Panc1 (cell line): ENCODE results near the gene E2F1. TPM values are rescaled to one million over a fixed set of nuclear protein-coding genes. Genes with fewer than 3 reads are reported as not detected.
"Not testable (repeated sequence)": the region's sequence is repeated elsewhere in the genome, so short reads cannot be mapped to it uniquely, and the experiment has no call there.

ENCODE experiments used
- ATAC-seq: fragments of 200-7000 bp; cut with Tn5 transposase; 2 replicates; pipeline ENCODE4 v1.9.1; 2020; ENCODE audit warnings: mild to moderate bottlenecking, moderate library complexity
- BruUV-seq: library from RNA; stranded (reverse); fragments of 400-500 nt; replicated peaks from 2 replicates; lab custom pipeline; 2021; lab: Mats Ljungman, UMichigan
- CTCF ChIA-PET: fragments of 300-600 bp; sonication (Branson Sonifier 250); formaldehyde crosslinking; loops from one replicate; lab custom pipeline; 2022; ENCODE audit warnings: antibody characterized with exemption; lab: Charles Lee
- POLR2A ChIA-PET: fragments of 300-600 bp; sonication (Branson Sonifier 250); formaldehyde crosslinking; loops from one replicate; lab custom pipeline; 2022; ENCODE audit warnings: antibody characterized with exemption; lab: Charles Lee
- DNase-seq: peaks from one replicate; pipeline ENCODE4 v3.0.0-alpha.2; 2010; ENCODE audit warnings: low read depth, low spot score
- H3K27ac ChIP-seq: 2 replicates; pipeline ENCODE4 v1.5.1; 2011; ENCODE audit warnings: mild to moderate bottlenecking, low read length, inconsistent platforms
- H3K27me3 ChIP-seq: fragments of 200-500 bp; sonication (Bioruptor generic); 2 replicates; pipeline ENCODE4 v1.6.0; 2014; ENCODE audit warnings: low read length, inconsistent platforms; ENCODE audit not compliant: control insufficient read depth, insufficient read depth
- H3K36me3 ChIP-seq: fragments of 200-500 bp; sonication (Bioruptor generic); 2 replicates; pipeline ENCODE4 v1.5.1; 2014; ENCODE audit warnings: inconsistent platforms, mild to moderate bottlenecking, low read length, moderate library complexity; ENCODE audit not compliant: control insufficient read depth, insufficient read depth
- H3K4me1 ChIP-seq: 2 replicates; pipeline ENCODE4 v1.5.1; 2011; ENCODE audit warnings: inconsistent platforms, mild to moderate bottlenecking, low read length, moderate library complexity; ENCODE audit not compliant: control insufficient read depth, insufficient read depth
- H3K4me3 ChIP-seq, 2 experiments: 2 replicates each; pipeline ENCODE4 v1.5.1; 2011 to 2012; ENCODE audit warnings: low read depth in 2 of 2, low read length in 2 of 2, mild to moderate bottlenecking in 2 of 2, inconsistent platforms in 1 of 2, moderate library complexity in 1 of 2
- H3K9me3 ChIP-seq: fragments of 200-500 bp; sonication (Bioruptor generic); 2 replicates; pipeline ENCODE4 v1.5.1; 2014; ENCODE audit warnings: low read depth, mild to moderate bottlenecking, inconsistent platforms, low read length, moderate library complexity; ENCODE audit not compliant: control insufficient read depth, insufficient read depth
- POLR2AphosphoS5 ChIP-seq: IDR thresholded peaks from 2 replicates; pipeline ENCODE4 v1.6.1; 2012; ENCODE audit warnings: mild to moderate bottlenecking, low read depth, low read length, moderate library complexity
- SIN3A ChIP-seq: IDR thresholded peaks from 2 replicates; pipeline ENCODE4 v1.6.1; 2012; ENCODE audit warnings: low read depth, mild to moderate bottlenecking, low read length, moderate library complexity, borderline replicate concordance; ENCODE audit not compliant: insufficient read depth
- TCF7L2 ChIP-seq: IDR thresholded peaks from 2 replicates; pipeline ENCODE4 v1.6.1; 2011; ENCODE audit warnings: mild to moderate bottlenecking, low read depth, low read length, inconsistent platforms
- in situ Hi-C: cut with HindIII; loops from 2 replicates; pipeline ENCODE4 v1.10.0; 2016; ENCODE audit warnings: low sequenced_read_pairs, low pct_unique_long_range_greater_than_20kb
- intact Hi-C: fragments of 100-400 bp; cut with micrococcal nuclease; formaldehyde crosslinking; loops from one replicate; pipeline ENCODE4 v1.10.0; 2022; ENCODE audit not compliant: unreplicated experiment
- total RNA-seq: library from RNA; stranded (reverse); gene quantifications from one replicate; pipeline ENCODE4 v1.2.1, GENCODE V29; 2021; ENCODE audit not compliant: unreplicated experiment
- TF ChIP-seq, protein P1 (sequence below), 2 experiments: IDR thresholded peaks; 2 replicates each; pipeline ENCODE4 v1.6.1; 2011 to 2012; ENCODE audit warnings: low read depth in 2 of 2, control low read depth in 1 of 2, low read length in 1 of 2, mild to moderate bottlenecking in 1 of 2, moderate library complexity in 1 of 2; ENCODE audit not compliant: insufficient read depth in 1 of 2
- TF ChIP-seq, protein P2 (sequence below): fragments of 450-650 bp; IDR thresholded peaks from 2 replicates; pipeline ENCODE4 v1.5.1; 2017; ENCODE audit warnings: mild to moderate bottlenecking

The E2F1 gene
- total RNA-seq, 1 experiment from 2014 or later: 64.2 TPM

- intact Hi-C loops: no loop called here
- in situ Hi-C loops: no loop called here
Observed at GRCh38 chr20:33647603-33648395, 38.4 kb downstream of the E2F1 start.

GRCh38 chr20:33646959-33647602 lies 39.1 kb downstream of the E2F1 start:
- BruUV-seq: TSS peak; percentile 38
- H3K27me3 ChIP-seq: not testable (repeated sequence)
- CTCF ChIA-PET: interaction anchor here (0.6 kb wide), 1 partner anchor 96 kb away, joined by 4 read pairs; no protein-coding TSS in a partner anchor

More at GRCh38 chr20:33647603-33648395, 38.4 kb downstream of the E2F1 start:
- no peak for TF ChIP-seq SIN3A
- TF ChIP-seq, protein P1, sequence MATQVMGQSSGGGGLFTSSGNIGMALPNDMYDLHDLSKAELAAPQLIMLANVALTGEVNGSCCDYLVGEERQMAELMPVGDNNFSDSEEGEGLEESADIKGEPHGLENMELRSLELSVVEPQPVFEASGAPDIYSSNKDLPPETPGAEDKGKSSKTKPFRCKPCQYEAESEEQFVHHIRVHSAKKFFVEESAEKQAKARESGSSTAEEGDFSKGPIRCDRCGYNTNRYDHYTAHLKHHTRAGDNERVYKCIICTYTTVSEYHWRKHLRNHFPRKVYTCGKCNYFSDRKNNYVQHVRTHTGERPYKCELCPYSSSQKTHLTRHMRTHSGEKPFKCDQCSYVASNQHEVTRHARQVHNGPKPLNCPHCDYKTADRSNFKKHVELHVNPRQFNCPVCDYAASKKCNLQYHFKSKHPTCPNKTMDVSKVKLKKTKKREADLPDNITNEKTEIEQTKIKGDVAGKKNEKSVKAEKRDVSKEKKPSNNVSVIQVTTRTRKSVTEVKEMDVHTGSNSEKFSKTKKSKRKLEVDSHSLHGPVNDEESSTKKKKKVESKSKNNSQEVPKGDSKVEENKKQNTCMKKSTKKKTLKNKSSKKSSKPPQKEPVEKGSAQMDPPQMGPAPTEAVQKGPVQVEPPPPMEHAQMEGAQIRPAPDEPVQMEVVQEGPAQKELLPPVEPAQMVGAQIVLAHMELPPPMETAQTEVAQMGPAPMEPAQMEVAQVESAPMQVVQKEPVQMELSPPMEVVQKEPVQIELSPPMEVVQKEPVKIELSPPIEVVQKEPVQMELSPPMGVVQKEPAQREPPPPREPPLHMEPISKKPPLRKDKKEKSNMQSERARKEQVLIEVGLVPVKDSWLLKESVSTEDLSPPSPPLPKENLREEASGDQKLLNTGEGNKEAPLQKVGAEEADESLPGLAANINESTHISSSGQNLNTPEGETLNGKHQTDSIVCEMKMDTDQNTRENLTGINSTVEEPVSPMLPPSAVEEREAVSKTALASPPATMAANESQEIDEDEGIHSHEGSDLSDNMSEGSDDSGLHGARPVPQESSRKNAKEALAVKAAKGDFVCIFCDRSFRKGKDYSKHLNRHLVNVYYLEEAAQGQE (IDR thresholded peaks at IDR 0.05; ENCODE audit: insufficient read depth in 1 of 2, low read depth in 2 of 2, low read length in 1 of 2): no peak
- no peak for TF ChIP-seq TCF7L2
- TF ChIP-seq, protein P2, sequence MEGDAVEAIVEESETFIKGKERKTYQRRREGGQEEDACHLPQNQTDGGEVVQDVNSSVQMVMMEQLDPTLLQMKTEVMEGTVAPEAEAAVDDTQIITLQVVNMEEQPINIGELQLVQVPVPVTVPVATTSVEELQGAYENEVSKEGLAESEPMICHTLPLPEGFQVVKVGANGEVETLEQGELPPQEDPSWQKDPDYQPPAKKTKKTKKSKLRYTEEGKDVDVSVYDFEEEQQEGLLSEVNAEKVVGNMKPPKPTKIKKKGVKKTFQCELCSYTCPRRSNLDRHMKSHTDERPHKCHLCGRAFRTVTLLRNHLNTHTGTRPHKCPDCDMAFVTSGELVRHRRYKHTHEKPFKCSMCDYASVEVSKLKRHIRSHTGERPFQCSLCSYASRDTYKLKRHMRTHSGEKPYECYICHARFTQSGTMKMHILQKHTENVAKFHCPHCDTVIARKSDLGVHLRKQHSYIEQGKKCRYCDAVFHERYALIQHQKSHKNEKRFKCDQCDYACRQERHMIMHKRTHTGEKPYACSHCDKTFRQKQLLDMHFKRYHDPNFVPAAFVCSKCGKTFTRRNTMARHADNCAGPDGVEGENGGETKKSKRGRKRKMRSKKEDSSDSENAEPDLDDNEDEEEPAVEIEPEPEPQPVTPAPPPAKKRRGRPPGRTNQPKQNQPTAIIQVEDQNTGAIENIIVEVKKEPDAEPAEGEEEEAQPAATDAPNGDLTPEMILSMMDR: no peak
- no peak for TF ChIP-seq POLR2AphosphoS5
- ATAC-seq (peak; percentile 59), DNase-seq (no peak)
- no TSS peak for BruUV-seq
- ChIA-PET CTCF (interaction anchor here (0.6 kb wide), 1 partner anchor 97 kb away, joined by 4 read pairs; no protein-coding TSS in a partner anchor), POLR2A (interaction anchor here (0.6 kb wide), 1 partner anchor 173 kb away, joined by 4 read pairs; no protein-coding TSS in a partner anchor)
- Histone ChIP-seq H3K4me1 (peaks cover 15% of the 10 kb centered on the region), H3K27ac (no peak overlapping the region; the same call in 1 of the 2 replicates), H3K36me3 (no peaks in the 10 kb centered on the region; the same call in 1 of the 2 replicates), H3K4me3 (no peak overlapping the region), H3K27me3 (no peaks in the 10 kb centered on the region), H3K9me3 (no peaks in the 10 kb centered on the region)

More at GRCh38 chr20:33646959-33647602, 39.1 kb downstream of the E2F1 start:
- in situ Hi-C loops, H3K27ac ChIP-seq, H3K36me3 ChIP-seq, H3K9me3 ChIP-seq, H3K4me3 ChIP-seq, DNase-seq, intact Hi-C loops, POLR2A ChIA-PET, ATAC-seq: not testable (repeated sequence)
- peaks cover 15% of the 10 kb centered on the region for H3K4me1 ChIP-seq
- TF ChIP-seq, protein P1 (IDR thresholded peaks at IDR 0.05; ENCODE audit: insufficient read depth in 1 of 2, low read depth in 2 of 2, low read length in 1 of 2): peak; percentile 79 to 84
